H1 (cell line): ENCODE data around the gene IST1. TPM values are rescaled to one million over a fixed set of nuclear protein-coding genes. Genes with fewer than 3 reads are reported as not detected.

Experiments
- HDAC6 ChIP-seq: IDR thresholded peaks from one replicate; pipeline ENCODE4 v1.7.1; 2012; ENCODE audit warnings: low read depth, mild to moderate bottlenecking, inconsistent platforms, low read length, moderate library complexity
- polyA plus RNA-seq, 7 experiments: library from polyadenylated mRNA; depleted of rRNA in 3 of 7; stranded (reverse) in 5 of 7; unstranded in 2 of 7; fragments of >200 nt in 5 of 7; fragments of 200-250 nt in 2 of 7; gene quantifications; 1 replicate in 5 of 7; 2 replicates in 1 of 7; 4 replicates in 1 of 7; pipeline versions ENCODE4 v1.2.1 to v1.2.3, GENCODE V29; 2011 to 2013; ENCODE audit warnings: missing spikeins in 2 of 7, mixed read lengths in 2 of 7
- total RNA-seq: library from RNA; stranded (reverse); fragmentation: NEBNext Ultra II Directional; extraction: Animal tissue kit (Norgen Biotek cat#: 25700); gene quantifications from 2 replicates; pipeline ENCODE4 v1.2.1, GENCODE V29; 2021

The IST1 gene
- total and polyA plus RNA-seq, 2 of the 8 experiments (the other 6 are each of a cell fraction or from before 2014, with no cell fraction given): 190 to 248 TPM

DNA sequence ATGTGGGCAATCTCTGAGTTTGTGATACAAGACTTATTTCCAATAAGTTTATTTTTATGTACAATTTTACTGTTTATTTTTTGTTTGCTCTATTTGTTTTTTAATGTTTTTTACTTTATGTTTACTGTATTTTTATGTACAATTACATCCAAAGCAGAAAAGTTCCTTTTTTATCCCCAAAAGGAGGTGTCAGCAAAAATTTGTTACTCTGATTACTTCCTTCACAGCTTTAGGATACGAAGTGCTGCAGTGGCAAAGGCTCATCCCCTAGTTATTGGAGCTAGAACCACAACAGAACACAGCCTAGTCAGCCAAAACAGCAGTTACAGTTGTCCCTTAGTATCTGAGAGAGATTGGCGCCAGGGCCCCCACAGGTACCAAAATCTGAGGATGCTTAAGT lies 35.7 kb downstream of the IST1 start (continued):
- no peak for TF ChIP-seq HDAC6
- TF ChIP-seq, all 59 proteins: peak for 0
